MM.1S (cell line): ENCODE results near the gene SLC35F5.

Experiments
- DNase-seq: peaks from one replicate; pipeline ENCODE4 v3.0.0-alpha.2; 2015
- H2AFZ ChIP-seq: fragments of 300-600 bp; sonication (generic); 2 replicates; pipeline ENCODE4 v1.6.0; 2016; ENCODE audit warnings: antibody characterized with exemption, low read length
- H3F3A ChIP-seq: fragments of 300-600 bp; sonication (generic); 2 replicates; pipeline ENCODE4 v1.6.1; 2016; ENCODE audit warnings: mild to moderate bottlenecking, antibody characterized with exemption, low read length, moderate library complexity, mixed read lengths; ENCODE audit not compliant: insufficient read depth
- H3K27ac ChIP-seq: fragments of 300-600 bp; sonication (generic); 2 replicates; pipeline ENCODE4 v1.5.1; 2016; ENCODE audit warnings: mild to moderate bottlenecking, low read length
- H3K27me3 ChIP-seq: fragments of 300-600 bp; sonication (generic); replicated peaks from 2 replicates; pipeline ENCODE4 v1.6.0; 2016; ENCODE audit warnings: low read length; ENCODE audit not compliant: insufficient read depth
- H3K36me3 ChIP-seq: fragments of 300-600 bp; sonication (generic); replicated peaks from 2 replicates; pipeline ENCODE4 v1.6.1; 2016; ENCODE audit warnings: mild to moderate bottlenecking, low read length, mixed read lengths; ENCODE audit not compliant: insufficient read depth
- H3K4me1 ChIP-seq: fragments of 300-600 bp; sonication (generic); 2 replicates; pipeline ENCODE4 v1.6.1; 2016; ENCODE audit warnings: low read length, mixed read lengths
- H3K4me2 ChIP-seq: fragments of 300-600 bp; sonication (generic); 2 replicates; pipeline ENCODE4 v1.6.0; 2016; ENCODE audit warnings: low read depth, low read length
- H3K4me3 ChIP-seq: fragments of 300-600 bp; sonication (generic); 2 replicates; pipeline ENCODE4 v1.5.1; 2016; ENCODE audit warnings: low read length, mixed read lengths
- H3K79me2 ChIP-seq: fragments of 300-600 bp; sonication (generic); 2 replicates; pipeline ENCODE4 v1.6.1; 2016; ENCODE audit warnings: mixed run types, low read length, mixed read lengths
- H3K9ac ChIP-seq: fragments of 300-600 bp; sonication (generic); 2 replicates; pipeline ENCODE4 v1.6.1; 2016; ENCODE audit warnings: low read length, mixed read lengths
- H3K9me2 ChIP-seq: fragments of 300-600 bp; sonication (generic); replicated peaks from 2 replicates; pipeline ENCODE4 v1.6.1; 2016; ENCODE audit warnings: mild to moderate bottlenecking, low read length, mixed read lengths; ENCODE audit not compliant: insufficient read depth
- H3K9me3 ChIP-seq: fragments of 300-600 bp; sonication (generic); replicated peaks from 2 replicates; pipeline ENCODE4 v1.6.1; 2016; ENCODE audit warnings: mild to moderate bottlenecking, low read length, mixed read lengths; ENCODE audit not compliant: insufficient read depth
- H4K20me1 ChIP-seq: fragments of 300-600 bp; sonication (generic); 2 replicates; pipeline ENCODE4 v1.6.1; 2016; ENCODE audit warnings: mild to moderate bottlenecking, low read length, moderate library complexity, mixed read lengths; ENCODE audit not compliant: insufficient read depth
- EZH2 ChIP-seq: fragments of 300-600 bp; sonication (generic); optimal IDR thresholded peaks from 2 replicates; pipeline ENCODE3; 2017; ENCODE audit warnings: low read depth, mild to moderate bottlenecking, antibody characterized with exemption, low read length, mixed read lengths
- EZH2phosphoT487 ChIP-seq: fragments of 300-600 bp; sonication (generic); IDR thresholded peaks from 2 replicates; pipeline ENCODE4 v1.6.1; 2018; ENCODE audit warnings: antibody characterized with exemption, low read length
- TF ChIP-seq, protein P1 (sequence below): fragments of 300-600 bp; sonication (generic); IDR thresholded peaks from 2 replicates; pipeline ENCODE4 v1.5.1; 2016; ENCODE audit warnings: antibody characterized with exemption, low read length, mixed read lengths

The SLC35F5 gene, protein sequence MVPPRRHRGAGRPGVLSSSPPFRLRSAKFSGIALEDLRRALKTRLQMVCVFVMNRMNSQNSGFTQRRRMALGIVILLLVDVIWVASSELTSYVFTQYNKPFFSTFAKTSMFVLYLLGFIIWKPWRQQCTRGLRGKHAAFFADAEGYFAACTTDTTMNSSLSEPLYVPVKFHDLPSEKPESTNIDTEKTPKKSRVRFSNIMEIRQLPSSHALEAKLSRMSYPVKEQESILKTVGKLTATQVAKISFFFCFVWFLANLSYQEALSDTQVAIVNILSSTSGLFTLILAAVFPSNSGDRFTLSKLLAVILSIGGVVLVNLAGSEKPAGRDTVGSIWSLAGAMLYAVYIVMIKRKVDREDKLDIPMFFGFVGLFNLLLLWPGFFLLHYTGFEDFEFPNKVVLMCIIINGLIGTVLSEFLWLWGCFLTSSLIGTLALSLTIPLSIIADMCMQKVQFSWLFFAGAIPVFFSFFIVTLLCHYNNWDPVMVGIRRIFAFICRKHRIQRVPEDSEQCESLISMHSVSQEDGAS

DNA sequence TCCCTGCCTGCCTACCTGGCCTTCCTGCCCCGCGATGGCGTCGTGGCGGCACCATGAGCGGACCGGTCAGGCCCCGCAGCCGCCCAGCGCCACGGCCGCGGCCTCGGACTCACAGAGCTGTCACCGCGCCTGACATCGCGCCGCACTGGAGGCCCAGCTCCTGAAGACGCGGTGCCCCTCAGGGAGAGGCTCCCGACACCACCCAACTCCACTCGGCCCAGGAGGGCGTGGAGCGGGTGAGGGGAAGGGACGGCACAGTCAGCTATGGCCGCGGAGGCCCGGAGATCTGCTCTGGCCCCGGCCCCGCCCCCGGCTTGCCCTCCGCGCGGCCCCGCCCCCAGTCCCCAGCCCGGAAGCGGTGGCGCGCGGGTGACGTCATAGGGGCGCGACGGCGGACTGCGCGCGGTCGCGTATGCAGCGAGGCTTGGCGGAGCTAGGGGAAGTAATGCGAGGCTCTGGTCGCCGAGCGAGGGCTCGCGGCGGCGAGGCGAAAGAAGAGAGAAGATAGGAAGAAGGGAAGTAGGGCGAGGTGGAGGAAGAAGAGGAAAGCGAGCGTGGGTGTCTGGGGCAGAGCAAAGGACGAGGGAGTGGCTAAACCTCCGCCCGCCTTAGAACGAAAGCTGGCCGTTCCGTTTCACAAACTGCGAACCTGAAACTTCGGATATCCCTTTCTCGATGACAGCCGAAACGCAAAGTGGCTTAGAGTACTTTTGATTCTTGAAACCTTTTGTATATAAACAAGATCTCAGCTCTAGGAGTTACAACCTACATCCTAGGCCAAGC is at the start of gene SLC35F5:
TSS of gene SLC35F5 (minus strand) at position 288 of the 783 bp plus-strand sequence. CDS start at position 55, 233 bp downstream.
- Histone ChIP-seq H4K20me1 (no peaks in the 10 kb centered on the region), H3K4me3 (peak within 1 kb of the TSS; percentile 99), H2AFZ (peak within 1 kb of the TSS; percentile 90), H3K4me1 (peaks cover 8% of the 10 kb centered on the region; the same call in 1 of the 2 replicates), H3K9me2 (no peaks in the 10 kb centered on the region), H3K79me2 (peaks cover 36% of the 10 kb centered on the region), H3F3A (peaks cover 11% of the 10 kb centered on the region), H3K27me3 (no peaks in the 10 kb centered on the region), H3K9me3 (no peaks in the 10 kb centered on the region), H3K9ac (peak within 1 kb of the TSS; percentile 97), H3K27ac (peak within 1 kb of the TSS; percentile 98), H3K4me2 (peak within 1 kb of the TSS; percentile 82), H3K36me3 (0 out of 2 replicates have a peak, but pooled peaks cover 3% of the 10 kb centered on the region)
- TF ChIP-seq EZH2phosphoT487 (no peak), EZH2 (no peak)
- TF ChIP-seq, protein P1, sequence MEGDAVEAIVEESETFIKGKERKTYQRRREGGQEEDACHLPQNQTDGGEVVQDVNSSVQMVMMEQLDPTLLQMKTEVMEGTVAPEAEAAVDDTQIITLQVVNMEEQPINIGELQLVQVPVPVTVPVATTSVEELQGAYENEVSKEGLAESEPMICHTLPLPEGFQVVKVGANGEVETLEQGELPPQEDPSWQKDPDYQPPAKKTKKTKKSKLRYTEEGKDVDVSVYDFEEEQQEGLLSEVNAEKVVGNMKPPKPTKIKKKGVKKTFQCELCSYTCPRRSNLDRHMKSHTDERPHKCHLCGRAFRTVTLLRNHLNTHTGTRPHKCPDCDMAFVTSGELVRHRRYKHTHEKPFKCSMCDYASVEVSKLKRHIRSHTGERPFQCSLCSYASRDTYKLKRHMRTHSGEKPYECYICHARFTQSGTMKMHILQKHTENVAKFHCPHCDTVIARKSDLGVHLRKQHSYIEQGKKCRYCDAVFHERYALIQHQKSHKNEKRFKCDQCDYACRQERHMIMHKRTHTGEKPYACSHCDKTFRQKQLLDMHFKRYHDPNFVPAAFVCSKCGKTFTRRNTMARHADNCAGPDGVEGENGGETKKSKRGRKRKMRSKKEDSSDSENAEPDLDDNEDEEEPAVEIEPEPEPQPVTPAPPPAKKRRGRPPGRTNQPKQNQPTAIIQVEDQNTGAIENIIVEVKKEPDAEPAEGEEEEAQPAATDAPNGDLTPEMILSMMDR = no peak
- peak; percentile 91 for DNase-seq

DNA sequence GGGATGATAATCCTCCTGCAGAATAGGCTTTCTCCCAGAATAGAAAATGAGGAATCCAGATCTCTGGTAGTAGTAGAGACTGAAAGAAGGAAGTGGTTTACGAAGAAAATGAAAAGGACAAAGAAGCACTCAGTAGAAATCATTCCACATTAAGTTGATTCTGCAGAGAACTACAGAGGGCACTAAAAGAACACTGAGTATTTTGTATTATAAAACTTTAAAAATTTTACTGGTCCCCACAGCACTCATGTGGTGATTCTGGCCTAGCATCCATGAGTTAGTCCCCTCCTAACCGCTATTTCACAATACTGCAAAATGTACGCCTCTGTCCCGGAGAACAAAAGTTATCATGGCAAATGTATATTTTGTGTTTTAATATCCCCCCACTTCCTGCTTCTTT is 42.9 kb upstream of the SLC35F5 start:
- Histone ChIP-seq H3K36me3 (no peaks in the 10 kb centered on the region), H3K9me3 (no peaks in the 10 kb centered on the region), H3K4me2 (no peak overlapping the region), H3K27ac (no peak overlapping the region), H3K27me3 (no peaks in the 10 kb centered on the region), H2AFZ (no peak overlapping the region), H4K20me1 (no peaks in the 10 kb centered on the region), H3F3A (no peaks in the 10 kb centered on the region), H3K4me1 (no peaks in the 10 kb centered on the region), H3K9ac (no peak overlapping the region), H3K4me3 (no peak overlapping the region), H3K79me2 (no peaks in the 10 kb centered on the region), H3K9me2 (no peaks in the 10 kb centered on the region)
- TF ChIP-seq, protein P1 = no peak
- TF ChIP-seq EZH2 = no peak
- TF ChIP-seq EZH2phosphoT487 = no peak
- DNase-seq = no peak

DNA sequence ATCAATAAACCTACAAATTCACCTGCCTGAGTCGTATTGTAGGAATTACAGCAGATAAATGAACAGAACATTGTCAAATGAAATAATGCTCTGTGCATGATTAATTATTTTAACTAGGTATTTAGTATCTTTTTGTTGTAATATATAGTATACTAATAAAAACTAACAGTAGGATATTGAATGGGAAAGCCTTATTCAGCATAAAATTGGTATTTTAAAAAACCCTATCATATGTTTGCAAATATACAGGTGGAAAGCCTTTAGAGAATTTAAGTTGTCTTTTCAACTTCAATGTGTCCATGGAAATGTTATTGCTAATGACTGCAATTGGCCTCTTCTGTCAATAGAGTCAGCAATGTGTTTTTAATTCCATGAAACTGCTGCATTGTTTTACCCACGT is 40.8 kb upstream of the SLC35F5 start:
- DNase-seq = no peak
- H3K9me3 ChIP-seq = no peaks in the 10 kb centered on the region
- H3K9ac ChIP-seq = no peak overlapping the region
- H3F3A ChIP-seq = peaks cover 6% of the 10 kb centered on the region
- H3K36me3 ChIP-seq = no peaks in the 10 kb centered on the region
- no peak overlapping the region for H2AFZ ChIP-seq
- H3K79me2 ChIP-seq = no peaks in the 10 kb centered on the region
- no peaks in the 10 kb centered on the region for H3K9me2 ChIP-seq
- TF ChIP-seq EZH2 (no peak), EZH2phosphoT487 (no peak)
- TF ChIP-seq, protein P1 = no peak
- H3K27ac ChIP-seq = no peak overlapping the region
- H4K20me1 ChIP-seq = no peaks in the 10 kb centered on the region
- H3K4me2 ChIP-seq = no peak overlapping the region
- no peak overlapping the region for H3K4me3 ChIP-seq
- H3K4me1 ChIP-seq = peaks cover 6% of the 10 kb centered on the region
- H3K27me3 ChIP-seq = no peaks in the 10 kb centered on the region
